ENCODE data around the gene ADCY6.

Gene ADCY6

DNA sequence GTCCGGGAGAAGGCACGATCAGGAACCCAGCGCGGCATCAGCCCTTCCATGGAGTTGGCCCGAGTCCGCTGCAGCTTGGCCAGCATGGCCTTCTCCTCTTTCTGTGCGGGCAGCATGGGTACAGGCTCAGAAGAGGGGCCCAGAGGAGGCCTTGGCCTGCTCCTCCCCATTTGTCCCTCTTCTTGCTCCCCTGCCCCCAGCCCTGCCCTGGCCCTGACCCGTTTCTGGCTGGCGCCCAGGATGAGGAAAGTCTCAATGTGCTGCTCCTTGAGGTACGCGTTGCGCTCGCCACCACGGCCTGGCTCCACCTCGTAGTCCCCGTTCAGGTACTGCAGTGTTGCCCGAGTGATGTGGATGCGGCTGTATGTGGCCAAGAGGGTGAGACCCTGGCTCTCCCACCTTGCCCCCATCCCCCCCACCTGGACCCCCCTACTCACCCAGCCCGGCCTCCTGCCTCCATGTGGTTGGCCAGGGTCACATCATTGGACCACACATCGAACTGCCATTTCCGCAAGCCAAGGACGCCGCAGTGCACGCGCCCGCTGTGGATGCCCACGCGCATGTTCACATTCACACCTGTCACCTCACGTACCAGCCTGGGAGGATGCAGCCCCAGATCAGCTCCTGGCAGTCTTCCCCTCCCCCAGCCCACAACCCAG, 12.8 kb downstream of the ADCY6 start:
- no peak for DNase-seq (ENCODE audit: low read depth)
- TF ChIP-seq, protein P1, sequence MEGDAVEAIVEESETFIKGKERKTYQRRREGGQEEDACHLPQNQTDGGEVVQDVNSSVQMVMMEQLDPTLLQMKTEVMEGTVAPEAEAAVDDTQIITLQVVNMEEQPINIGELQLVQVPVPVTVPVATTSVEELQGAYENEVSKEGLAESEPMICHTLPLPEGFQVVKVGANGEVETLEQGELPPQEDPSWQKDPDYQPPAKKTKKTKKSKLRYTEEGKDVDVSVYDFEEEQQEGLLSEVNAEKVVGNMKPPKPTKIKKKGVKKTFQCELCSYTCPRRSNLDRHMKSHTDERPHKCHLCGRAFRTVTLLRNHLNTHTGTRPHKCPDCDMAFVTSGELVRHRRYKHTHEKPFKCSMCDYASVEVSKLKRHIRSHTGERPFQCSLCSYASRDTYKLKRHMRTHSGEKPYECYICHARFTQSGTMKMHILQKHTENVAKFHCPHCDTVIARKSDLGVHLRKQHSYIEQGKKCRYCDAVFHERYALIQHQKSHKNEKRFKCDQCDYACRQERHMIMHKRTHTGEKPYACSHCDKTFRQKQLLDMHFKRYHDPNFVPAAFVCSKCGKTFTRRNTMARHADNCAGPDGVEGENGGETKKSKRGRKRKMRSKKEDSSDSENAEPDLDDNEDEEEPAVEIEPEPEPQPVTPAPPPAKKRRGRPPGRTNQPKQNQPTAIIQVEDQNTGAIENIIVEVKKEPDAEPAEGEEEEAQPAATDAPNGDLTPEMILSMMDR (conservative IDR thresholded peaks at IDR 0.05; ENCODE audit: low read depth, low read length): no peak
- H3K4me3 ChIP-seq (ENCODE audit: low read depth, low read length): no peak overlapping the region

DNA sequence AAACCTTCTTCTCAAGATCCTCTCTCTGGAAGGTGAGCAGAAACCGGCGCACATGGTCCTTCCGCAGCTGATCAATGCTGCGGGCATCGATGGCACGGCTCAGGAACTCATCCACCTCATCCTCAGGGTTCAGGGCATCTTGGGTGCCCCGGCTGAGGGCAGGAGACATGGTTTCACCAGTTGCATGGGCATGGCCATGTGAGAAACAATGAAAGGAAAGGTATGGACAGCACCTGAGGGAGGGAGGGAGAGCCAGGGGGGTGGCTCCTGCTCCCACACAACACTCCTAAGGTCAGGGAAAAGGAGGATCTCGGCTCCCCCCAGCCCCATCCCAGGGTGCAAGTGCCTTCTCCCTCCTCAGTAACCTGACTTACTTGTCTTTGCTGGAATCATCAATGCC, 13.6 kb downstream of the ADCY6 start:
- TF ChIP-seq, protein P1 (conservative IDR thresholded peaks at IDR 0.05; ENCODE audit: low read depth, low read length): no peak
- no peak for DNase-seq (ENCODE audit: low read depth)
- H3K4me3 ChIP-seq (ENCODE audit: low read depth, low read length): no peak overlapping the region

DNA sequence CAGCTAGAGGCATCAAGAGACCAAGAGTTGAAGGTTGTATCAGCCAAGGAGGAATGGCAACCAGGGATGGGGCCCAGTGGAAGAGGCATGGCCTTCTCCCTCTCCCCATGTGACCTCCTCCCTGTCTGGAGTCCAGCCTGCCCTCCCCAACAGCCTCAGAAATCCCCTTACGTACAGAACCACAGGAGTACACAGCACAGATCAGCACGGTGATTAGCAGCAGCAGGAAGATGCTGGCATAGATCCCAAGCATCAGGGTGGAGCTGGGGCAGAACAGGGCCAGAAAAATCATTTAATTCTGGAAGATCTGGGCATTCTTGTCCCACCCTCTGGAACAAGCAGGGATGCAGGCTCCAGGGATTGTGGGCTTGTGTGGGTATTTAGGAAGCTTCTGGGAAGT, 14.4 kb downstream of the ADCY6 start:
- TF ChIP-seq, protein P1 (conservative IDR thresholded peaks at IDR 0.05; ENCODE audit: low read depth, low read length): no peak
- no peak for DNase-seq (ENCODE audit: low read depth)
- no peak overlapping the region for H3K4me3 ChIP-seq (ENCODE audit: low read depth, low read length)

DNA sequence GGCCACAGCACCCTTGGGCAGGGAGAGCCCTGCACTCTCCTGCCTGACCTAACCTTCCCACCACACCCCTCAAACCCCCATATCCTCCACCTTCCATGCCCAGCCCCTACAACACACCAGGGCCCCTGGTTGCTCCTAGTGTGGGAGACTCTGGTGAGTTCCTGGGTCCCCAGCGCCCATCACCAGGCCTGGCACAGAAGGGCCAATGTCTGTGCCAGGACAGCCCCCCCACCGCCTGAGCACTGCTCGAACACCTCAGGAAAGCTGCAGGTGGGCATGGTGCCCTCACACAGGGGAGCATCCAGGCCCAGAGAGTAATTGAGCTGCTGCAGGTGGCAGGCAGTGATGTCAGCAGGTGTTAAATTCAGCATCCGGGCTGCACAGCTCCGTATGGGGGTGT, 15.2 kb downstream of the ADCY6 start:
- TF ChIP-seq, protein P1 (conservative IDR thresholded peaks at IDR 0.05; ENCODE audit: low read depth, low read length): no peak
- H3K4me3 ChIP-seq (ENCODE audit: low read depth, low read length): no peak overlapping the region

DNA sequence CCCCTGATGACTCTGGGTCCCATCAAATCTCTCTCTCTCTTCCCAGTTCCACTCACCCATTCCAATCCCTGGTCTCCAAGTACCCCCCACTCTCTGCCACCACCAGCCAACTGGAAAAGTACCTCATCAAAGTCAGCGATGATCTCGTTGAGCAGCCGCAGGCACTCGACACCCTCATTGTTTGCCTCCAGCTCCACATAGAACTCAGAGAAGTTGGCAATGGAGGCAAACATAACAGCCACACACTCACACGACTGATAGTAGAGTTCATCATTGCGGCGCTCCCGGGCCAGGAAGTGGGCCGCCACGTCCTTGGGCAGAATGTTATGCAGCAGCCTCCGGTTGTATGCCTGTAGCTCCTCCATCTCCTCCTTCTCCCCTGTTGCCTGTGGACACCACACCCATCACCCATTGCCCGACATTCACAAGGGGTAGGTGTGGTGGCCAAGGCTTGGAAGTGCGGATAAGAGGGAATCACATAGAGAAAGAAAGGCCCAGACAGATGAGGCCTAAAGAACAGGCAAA, 17.2 kb downstream of the ADCY6 start:
- DNase-seq (ENCODE audit: low read depth): no peak
- H3K4me3 ChIP-seq (ENCODE audit: low read depth, low read length): no peak overlapping the region
- TF ChIP-seq, protein P1 (conservative IDR thresholded peaks at IDR 0.05; ENCODE audit: low read depth, low read length): no peak

More for the DNA sequence above, 15.2 kb downstream of the ADCY6 start:
- DNase-seq (ENCODE audit: low read depth): no peak

DNA sequence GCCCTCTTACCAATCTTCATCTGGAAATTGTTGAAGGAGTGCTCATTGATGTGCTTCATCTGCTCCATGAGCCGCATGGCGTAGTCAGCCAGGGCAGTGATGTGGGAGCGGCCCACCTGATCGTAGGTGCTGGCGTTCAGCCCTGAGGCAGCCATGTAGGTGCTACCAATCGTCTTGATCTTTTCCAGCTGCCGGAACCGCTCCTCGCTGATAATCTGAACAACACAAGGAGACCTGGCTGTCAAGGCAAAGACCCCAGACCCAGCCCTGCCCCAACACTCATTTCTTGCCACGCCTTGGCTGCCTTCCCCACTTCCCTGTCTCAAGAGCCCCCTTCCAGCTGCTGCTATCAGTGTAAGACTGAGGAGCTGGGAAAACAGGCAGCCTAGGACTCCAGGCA, 18.1 kb downstream of the ADCY6 start:
- TF ChIP-seq, protein P1 (conservative IDR thresholded peaks at IDR 0.05; ENCODE audit: low read depth, low read length): no peak
- no peak for DNase-seq (ENCODE audit: low read depth)
- H3K4me3 ChIP-seq (ENCODE audit: low read depth, low read length): no peak overlapping the region

DNA sequence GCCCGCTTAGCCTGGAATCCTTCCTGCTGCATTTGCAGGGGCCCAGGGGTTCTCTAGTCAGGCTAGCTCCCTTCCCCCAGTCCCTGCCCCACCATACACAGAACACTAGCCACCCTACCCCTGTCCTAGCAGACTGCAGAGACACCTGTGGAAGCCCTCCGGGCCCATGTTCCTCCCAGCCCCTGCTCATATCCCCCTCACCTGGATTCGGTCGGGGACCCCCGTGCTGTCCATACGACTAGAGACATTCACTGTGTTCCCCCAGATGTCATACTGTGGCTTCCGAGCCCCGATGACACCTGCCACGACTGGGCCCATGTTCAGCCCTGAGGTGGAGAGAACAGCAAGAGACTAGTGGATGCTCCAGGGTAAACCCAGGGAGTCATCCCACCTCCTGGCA, 20.2 kb downstream of the ADCY6 start:
- H3K4me3 ChIP-seq (ENCODE audit: low read depth, low read length): no peak overlapping the region
- TF ChIP-seq, protein P1 (conservative IDR thresholded peaks at IDR 0.05; ENCODE audit: low read depth, low read length): no peak
- DNase-seq (ENCODE audit: low read depth): no peak
